Hippocampal formation (tissue), 2 donors: Measurements from ENCODE around the gene NUDT8.
A peak's percentile ranks its signal among the peaks of the same experiment; 100 is the strongest.
"Not testable (repeated sequence)": the region's sequence is repeated elsewhere in the genome, so short reads cannot be mapped to it uniquely, and the experiment has no call there.

ENCODE experiments used
- DNase-seq, 2 donors: peaks; one replicate each; lab custom pipeline; 2025; lab: John Stamatoyannopoulos, UW

NUDT8 gene

GRCh38 chr11:67642173-67643120 lies 12.7 kb upstream of the NUDT8 start:
- no peak for DNase-seq

GRCh38 chr11:67641338-67642172 lies 11.8 kb upstream of the NUDT8 start:
- DNase-seq: no peak

GRCh38 chr11:67640758-67641337 lies 11.1 kb upstream of the NUDT8 start:
- DNase-seq: no peak

GRCh38 chr11:67640021-67640757 lies 10.5 kb upstream of the NUDT8 start:
- peak in 1 of 2 donors; percentile 14 for DNase-seq

GRCh38 chr11:67639438-67639859 lies 9.7 kb upstream of the NUDT8 start, which contains the start of gene TBX10:
Gene TBX10, minus strand, starts transcription at chr11:67639763. Its CDS starts 291 bp downstream, at chr11:67639472.
- no peak for DNase-seq

- DNase-seq: no peak
These were observed 9.0 kb upstream of the NUDT8 start for GRCh38 chr11:67638535-67639437.

- DNase-seq: not testable (repeated sequence)
These were observed 7.7 kb upstream of the NUDT8 start for GRCh38 chr11:67637441-67637840.

GRCh38 chr11:67636962-67637361 lies 7.2 kb upstream of the NUDT8 start:
- no peak for DNase-seq

GRCh38 chr11:67635231-67635521 lies 5.4 kb upstream of the NUDT8 start:
- DNase-seq: no peak

- no peak for DNase-seq
These were observed 4.9 kb upstream of the NUDT8 start for GRCh38 chr11:67634366-67635230.

- DNase-seq: no peak
These were observed 4.1 kb upstream of the NUDT8 start for GRCh38 chr11:67633758-67634365.

GRCh38 chr11:67632982-67633755 lies 3.4 kb upstream of the NUDT8 start:
- no peak for DNase-seq

GRCh38 chr11:67632175-67632981 lies 2.6 kb upstream of the NUDT8 start:
- DNase-seq: no peak

GRCh38 chr11:67631853-67632174 lies 2.1 kb upstream of the NUDT8 start:
- no peak for DNase-seq

GRCh38 chr11:67631411-67631810 lies 1.7 kb upstream of the NUDT8 start:
- DNase-seq: no peak

- no peak for DNase-seq
These were observed 1.2 kb upstream of the NUDT8 start for GRCh38 chr11:67630943-67631331.

GRCh38 chr11:67630228-67630942 lies 648 bp upstream of the NUDT8 start:
- DNase-seq: peak; percentile 96 to 99
